CD4-positive, CD25-positive, alpha-beta regulatory T cell (primary cell): ENCODE measurements around the gene KCMF1. TPM values are rescaled to one million over a fixed set of nuclear protein-coding genes. Genes with fewer than 3 reads are reported as not detected.

Experiments used
- ATAC-seq, 2 donors: fragments of 150-1000 bp; cut with Tn5 transposase; one replicate each; pipeline ENCODE4 v1.10.0; 2021; ENCODE audit warnings: low read depth in 2 of 2, moderate number of reproducible peaks in 2 of 2, moderate library complexity in 1 of 2
- DNase-seq, 3 donors: peaks; one replicate each; pipeline versions ENCODE4 v3.0.0 to v3.0.0-alpha.2; 2012 to 2022; ENCODE audit warnings: mixed read lengths in 1 of 3
- H3K27ac ChIP-seq: one replicate; pipeline ENCODE4 v1.7.0; 2013; ENCODE audit warnings: mild to moderate bottlenecking, low read length; ENCODE audit not compliant: insufficient read depth, poor library complexity, severe bottlenecking
- H3K27me3 ChIP-seq: one replicate; pipeline ENCODE4 v1.7.0; 2013; ENCODE audit warnings: low read length; ENCODE audit not compliant: control insufficient read depth, insufficient read depth
- H3K36me3 ChIP-seq: one replicate; pipeline ENCODE4 v1.7.0; 2013; ENCODE audit warnings: mild to moderate bottlenecking, low read length, moderate library complexity; ENCODE audit not compliant: control insufficient read depth, insufficient read depth
- H3K4me1 ChIP-seq: 2 replicates; pipeline ENCODE4 v1.7.0; 2013; ENCODE audit warnings: mild to moderate bottlenecking, low read length; ENCODE audit not compliant: insufficient read depth, control insufficient read depth, poor library complexity, severe bottlenecking
- H3K4me3 ChIP-seq: one replicate; pipeline ENCODE4 v1.7.0; 2013; ENCODE audit warnings: low read depth, mild to moderate bottlenecking, low read length, moderate library complexity
- H3K9me3 ChIP-seq, 2 experiments: 1 replicate in 1 of 2; 2 replicates in 1 of 2; pipeline ENCODE4 v1.7.0; 2013; ENCODE audit warnings: low read length in 2 of 2, mild to moderate bottlenecking in 1 of 2, moderate library complexity in 1 of 2; ENCODE audit not compliant: control insufficient read depth in 2 of 2
- H3K27ac Mint-ChIP-seq, 3 donors: one replicate each; pipeline ENCODE4 v1.8.0; 2020 to 2022; ENCODE audit warnings: mild to moderate bottlenecking in 3 of 3, mixed read lengths in 3 of 3, moderate library complexity in 2 of 3
- H3K27me3 Mint-ChIP-seq: one replicate; pipeline ENCODE4 v1.8.0; 2022; ENCODE audit warnings: mild to moderate bottlenecking, mixed read lengths
- H3K36me3 Mint-ChIP-seq: one replicate; pipeline ENCODE4 v1.8.0; 2020; ENCODE audit warnings: mixed read lengths
- H3K4me1 Mint-ChIP-seq, 4 donors: one replicate each; pipeline ENCODE4 v1.8.0; 2020 to 2022; ENCODE audit warnings: mixed read lengths in 4 of 4, mild to moderate bottlenecking in 1 of 4
- H3K4me3 Mint-ChIP-seq, 4 donors: one replicate each; pipeline ENCODE4 v1.8.0; 2020 to 2022; ENCODE audit warnings: mild to moderate bottlenecking in 4 of 4, mixed read lengths in 4 of 4, moderate library complexity in 3 of 4
- H3K9me3 Mint-ChIP-seq, 7 donors: one replicate each; pipeline ENCODE4 v1.8.0; 2020 to 2022; ENCODE audit warnings: mixed read lengths in 7 of 7, mild to moderate bottlenecking in 3 of 7, moderate library complexity in 2 of 7
- polyA plus RNA-seq, 4 donors: library from polyadenylated mRNA; unstranded; fragments of 300-500 nt; fragmentation: Illumina TruSeq; gene quantifications; one replicate each; pipeline ENCODE4 v1.2.3, GENCODE V29; 2021
- total RNA-seq: library from RNA; stranded (reverse); gene quantifications from one replicate; pipeline ENCODE4 v1.2.3, GENCODE V29; 2022

KCMF1 gene
- total and polyA plus RNA-seq, 5 donors from 2014 or later, result 21.3 to 80.0 (median 33.1) TPM

- Histone ChIP-seq H3K27ac (peak overlapping the region; percentile 8), H3K4me1 (peaks cover 48% of the 10 kb centered on the region)
These were observed 24.9 kb downstream of the KCMF1 start for GRCh38 chr2:84995826-84996225.

GRCh38 chr2:84996909-84997308 lies 25.9 kb downstream of the KCMF1 start:
- no peaks in the 10 kb centered on the region for H3K36me3 Mint-ChIP-seq
- Histone ChIP-seq H3K36me3 (no peaks in the 10 kb centered on the region), H3K4me3 (no peak overlapping the region), H3K4me1 (peaks cover 43% of the 10 kb centered on the region), H3K27me3 (no peaks in the 10 kb centered on the region), H3K9me3 (no peaks in the 10 kb centered on the region), H3K27ac (no peak overlapping the region)
- no peaks in the 10 kb centered on the region for H3K9me3 Mint-ChIP-seq
- no peak overlapping the region for H3K4me3 Mint-ChIP-seq
- ATAC-seq, result no peak
- H3K27me3 Mint-ChIP-seq, result no peaks in the 10 kb centered on the region
- no peak for DNase-seq
- H3K27ac Mint-ChIP-seq, result peak overlapping the region in 2 of 3 donors; percentile 65 to 76
- H3K4me1 Mint-ChIP-seq, result peaks cover 35 to 69% (median 51%) of the 10 kb centered on the region in 4 donors

More at GRCh38 chr2:84995826-84996225, 24.9 kb downstream of the KCMF1 start:
- Histone ChIP-seq H3K4me3 (peak overlapping the region; percentile 63), H3K9me3 (no peaks in the 10 kb centered on the region), H3K36me3 (no peaks in the 10 kb centered on the region), H3K27me3 (no peaks in the 10 kb centered on the region)
- peaks cover 33 to 59% (median 43%) of the 10 kb centered on the region in 4 donors for H3K4me1 Mint-ChIP-seq
- no peaks in the 10 kb centered on the region for H3K36me3 Mint-ChIP-seq
- H3K27ac Mint-ChIP-seq, result peak overlapping the region; percentile 13 to 50 (median 43)
- DNase-seq (no peak), ATAC-seq (no peak)
- no peaks in the 10 kb centered on the region for H3K27me3 Mint-ChIP-seq
- peak overlapping the region in 2 of 4 donors; percentile 2 to 20 for H3K4me3 Mint-ChIP-seq
- no peaks in the 10 kb centered on the region for H3K9me3 Mint-ChIP-seq

GRCh38 chr2:84999553-84999955 lies 28.6 kb downstream of the KCMF1 start:
- Mint-ChIP-seq H3K27me3 (no peaks in the 10 kb centered on the region), H3K27ac (peak overlapping the region in 2 of 3 donors; percentile 2 to 27), H3K4me3 (peak overlapping the region; percentile 10 to 71 (median 34)), H3K4me1 (peaks cover 48 to 80% (median 62%) of the 10 kb centered on the region in 4 donors), H3K36me3 (peaks cover 5% of the 10 kb centered on the region), H3K9me3 (no peaks in the 10 kb centered on the region)
- DNase-seq (no peak), ATAC-seq (no peak)
- Histone ChIP-seq H3K4me1 (peaks cover 49% of the 10 kb centered on the region), H3K9me3 (no peaks in the 10 kb centered on the region), H3K27me3 (no peaks in the 10 kb centered on the region), H3K36me3 (no peaks in the 10 kb centered on the region), H3K27ac (no peak overlapping the region), H3K4me3 (peak overlapping the region; percentile 60)

- Mint-ChIP-seq H3K27me3 (no peaks in the 10 kb centered on the region), H3K4me1 (peaks cover 42 to 71% (median 56%) of the 10 kb centered on the region in 4 donors), H3K36me3 (peaks cover 5% of the 10 kb centered on the region), H3K4me3 (peak overlapping the region; percentile 5 to 57 (median 50)), H3K9me3 (no peaks in the 10 kb centered on the region), H3K27ac (peak overlapping the region in 2 of 3 donors; percentile 59 to 87)
- DNase-seq, result no peak
- Histone ChIP-seq H3K4me3 (peak overlapping the region; percentile 35), H3K27me3 (no peaks in the 10 kb centered on the region), H3K9me3 (no peaks in the 10 kb centered on the region), H3K27ac (peak overlapping the region; percentile 62), H3K4me1 (peaks cover 45% of the 10 kb centered on the region), H3K36me3 (no peaks in the 10 kb centered on the region)
- no peak for ATAC-seq
These were observed 30.6 kb downstream of the KCMF1 start for GRCh38 chr2:85001595-85001994.

- ATAC-seq (no peak), DNase-seq (no peak)
- Histone ChIP-seq H3K27me3 (no peaks in the 10 kb centered on the region), H3K36me3 (peaks cover 4% of the 10 kb centered on the region), H3K27ac (peak overlapping the region; percentile 62), H3K9me3 (no peaks in the 10 kb centered on the region), H3K4me3 (peak overlapping the region; percentile 35), H3K4me1 (peaks cover 42% of the 10 kb centered on the region)
- no peak overlapping the region for H3K4me3 Mint-ChIP-seq
- H3K27me3 Mint-ChIP-seq, result no peaks in the 10 kb centered on the region
- peak overlapping the region in 2 of 3 donors; percentile 56 to 87 for H3K27ac Mint-ChIP-seq
- peaks cover 11% of the 10 kb centered on the region for H3K36me3 Mint-ChIP-seq
- peaks cover 34 to 70% (median 55%) of the 10 kb centered on the region in 4 donors for H3K4me1 Mint-ChIP-seq
- H3K9me3 Mint-ChIP-seq, result no peaks in the 10 kb centered on the region
These were observed 31.6 kb downstream of the KCMF1 start for GRCh38 chr2:85002534-85002933.

- Mint-ChIP-seq H3K4me1 (peaks cover 42 to 76% (median 64%) of the 10 kb centered on the region in 4 donors), H3K9me3 (peaks cover 0 to 4% (median 0%) of the 10 kb centered on the region in 7 donors), H3K27me3 (no peaks in the 10 kb centered on the region), H3K36me3 (peaks cover 26% of the 10 kb centered on the region), H3K4me3 (no peak overlapping the region), H3K27ac (peak overlapping the region in 1 of 3 donors; percentile 98)
- no peaks in the 10 kb centered on the region for H3K9me3 ChIP-seq
- no peaks in the 10 kb centered on the region for H3K27me3 ChIP-seq
- no peak overlapping the region for H3K4me3 ChIP-seq
- ATAC-seq, result no peak
- H3K36me3 ChIP-seq, result peaks cover 17% of the 10 kb centered on the region
- H3K27ac ChIP-seq, result no peak overlapping the region
- no peak for DNase-seq
- peaks cover 27% of the 10 kb centered on the region for H3K4me1 ChIP-seq
These were observed 37.3 kb downstream of the KCMF1 start for GRCh38 chr2:85008252-85008651.

GRCh38 chr2:85009019-85009618 lies 38.2 kb downstream of the KCMF1 start:
- H3K36me3 Mint-ChIP-seq, result peaks cover 21% of the 10 kb centered on the region
- peak overlapping the region in 1 of 4 donors; percentile 3 for H3K4me3 Mint-ChIP-seq
- peaks cover 20% of the 10 kb centered on the region for H3K4me1 ChIP-seq
- no peak for DNase-seq
- peaks cover 17% of the 10 kb centered on the region for H3K36me3 ChIP-seq
- peaks cover 0 to 4% (median 0%) of the 10 kb centered on the region in 7 donors for H3K9me3 Mint-ChIP-seq
- no peak for ATAC-seq
- H3K27me3 Mint-ChIP-seq, result no peaks in the 10 kb centered on the region
- no peak overlapping the region for H3K27ac ChIP-seq
- H3K27me3 ChIP-seq, result no peaks in the 10 kb centered on the region
- peaks cover 38 to 78% (median 65%) of the 10 kb centered on the region in 4 donors for H3K4me1 Mint-ChIP-seq
- no peak overlapping the region for H3K4me3 ChIP-seq
- H3K9me3 ChIP-seq, result no peaks in the 10 kb centered on the region
- H3K27ac Mint-ChIP-seq, result peak overlapping the region; percentile 71 to 98 (median 76)

- DNase-seq (no peak), ATAC-seq (no peak)
- Histone ChIP-seq H3K4me3 (no peak overlapping the region), H3K27ac (no peak overlapping the region), H3K27me3 (no peaks in the 10 kb centered on the region), H3K9me3 (no peaks in the 10 kb centered on the region), H3K4me1 (peaks cover 24% of the 10 kb centered on the region), H3K36me3 (peaks cover 17% of the 10 kb centered on the region)
- Mint-ChIP-seq H3K9me3 (peaks cover 0 to 4% (median 0%) of the 10 kb centered on the region in 7 donors), H3K27me3 (no peaks in the 10 kb centered on the region), H3K4me3 (no peak overlapping the region), H3K4me1 (peaks cover 51 to 85% (median 73%) of the 10 kb centered on the region in 4 donors), H3K27ac (peak overlapping the region in 1 of 3 donors; percentile 50), H3K36me3 (peaks cover 21% of the 10 kb centered on the region)
These were observed 39.4 kb downstream of the KCMF1 start for GRCh38 chr2:85010404-85010803.
